ENCODE measurements around the gene MAGI2. TPM values are rescaled to one million over a fixed set of nuclear protein-coding genes. Genes with fewer than 3 reads are reported as not detected.

Gene MAGI2
- total RNA-seq, 1 donor from 2014 or later: 64.2 TPM

GRCh38 chr7:78850093-78850740 lies 603.2 kb downstream of the MAGI2 start:
- TF ChIP-seq CTCF (IDR thresholded peaks at IDR 0.05; ENCODE audit: partially characterized antibody, unreplicated experiment): no peak
- H3K4me1 Mint-ChIP-seq (ENCODE audit: low read depth, unreplicated experiment): peaks cover 6% of the 10 kb centered on the region
- H3K4me3 Mint-ChIP-seq (ENCODE audit: unreplicated experiment): peak overlapping the region; percentile 8
- no peak overlapping the region for H3K27ac Mint-ChIP-seq (ENCODE audit: unreplicated experiment)
- no peaks in the 10 kb centered on the region for H3K27me3 Mint-ChIP-seq (ENCODE audit: unreplicated experiment)
- no peak for DNase-seq
- H3K36me3 Mint-ChIP-seq (ENCODE audit: unreplicated experiment): no peaks in the 10 kb centered on the region
- H3K9me3 Mint-ChIP-seq (ENCODE audit: unreplicated experiment): no peaks in the 10 kb centered on the region

GRCh38 chr7:78845155-78845554 lies 608.3 kb downstream of the MAGI2 start:
- Mint-ChIP-seq H3K27ac (ENCODE audit: unreplicated experiment) (no peak overlapping the region), H3K4me3 (ENCODE audit: unreplicated experiment) (no peak overlapping the region)

GRCh38 chr7:78842068-78842467 lies 611.4 kb downstream of the MAGI2 start:
- Mint-ChIP-seq H3K36me3 (ENCODE audit: unreplicated experiment) (no peaks in the 10 kb centered on the region), H3K27ac (ENCODE audit: unreplicated experiment) (no peak overlapping the region), H3K9me3 (ENCODE audit: unreplicated experiment) (no peaks in the 10 kb centered on the region), H3K4me1 (ENCODE audit: low read depth, unreplicated experiment) (no peaks in the 10 kb centered on the region), H3K27me3 (ENCODE audit: unreplicated experiment) (no peaks in the 10 kb centered on the region), H3K4me3 (ENCODE audit: unreplicated experiment) (no peak overlapping the region)
- no peak for DNase-seq
- no peak for TF ChIP-seq CTCF (IDR thresholded peaks at IDR 0.05; ENCODE audit: partially characterized antibody, unreplicated experiment)

More at GRCh38 chr7:78845155-78845554, 608.3 kb downstream of the MAGI2 start:
- Mint-ChIP-seq H3K9me3 (ENCODE audit: unreplicated experiment) (no peaks in the 10 kb centered on the region), H3K27me3 (ENCODE audit: unreplicated experiment) (no peaks in the 10 kb centered on the region), H3K36me3 (ENCODE audit: unreplicated experiment) (no peaks in the 10 kb centered on the region), H3K4me1 (ENCODE audit: low read depth, unreplicated experiment) (no peaks in the 10 kb centered on the region)
- TF ChIP-seq CTCF (IDR thresholded peaks at IDR 0.05; ENCODE audit: partially characterized antibody, unreplicated experiment): no peak
- no peak for DNase-seq

- no peak for TF ChIP-seq CTCF (IDR thresholded peaks at IDR 0.05; ENCODE audit: partially characterized antibody, unreplicated experiment)
- H3K36me3 Mint-ChIP-seq (ENCODE audit: unreplicated experiment): no peaks in the 10 kb centered on the region
- H3K9me3 Mint-ChIP-seq (ENCODE audit: unreplicated experiment): no peaks in the 10 kb centered on the region
- no peak overlapping the region for H3K4me3 Mint-ChIP-seq (ENCODE audit: unreplicated experiment)
- H3K27me3 Mint-ChIP-seq (ENCODE audit: unreplicated experiment): peaks cover 2% of the 10 kb centered on the region
- no peak overlapping the region for H3K27ac Mint-ChIP-seq (ENCODE audit: unreplicated experiment)
- H3K4me1 Mint-ChIP-seq (ENCODE audit: low read depth, unreplicated experiment): no peaks in the 10 kb centered on the region
- no peak for DNase-seq
These were observed 617.6 kb downstream of the MAGI2 start for GRCh38 chr7:78835897-78836296.

GRCh38 chr7:78828317-78828716 lies 625.1 kb downstream of the MAGI2 start:
- Mint-ChIP-seq H3K9me3 (ENCODE audit: unreplicated experiment) (no peaks in the 10 kb centered on the region), H3K4me3 (ENCODE audit: unreplicated experiment) (no peak overlapping the region), H3K4me1 (ENCODE audit: low read depth, unreplicated experiment) (peaks cover 3% of the 10 kb centered on the region), H3K27ac (ENCODE audit: unreplicated experiment) (no peak overlapping the region), H3K27me3 (ENCODE audit: unreplicated experiment) (no peaks in the 10 kb centered on the region), H3K36me3 (ENCODE audit: unreplicated experiment) (no peaks in the 10 kb centered on the region)
- no peak for TF ChIP-seq CTCF (IDR thresholded peaks at IDR 0.05; ENCODE audit: partially characterized antibody, unreplicated experiment)
- no peak for DNase-seq

Data from glutamatergic neuron (in vitro differentiated cells).